H1 (cell line): ENCODE measurements around the gene MARCHF3. TPM values are rescaled to one million over a fixed set of nuclear protein-coding genes. Genes with fewer than 3 reads are reported as not detected.
A peak's percentile ranks its signal among the peaks of the same experiment; 100 is the strongest.

Source experiments
- CTCF ChIA-PET: fragments of 300-600 bp; sonication (Branson Sonifier 250); formaldehyde crosslinking; loops from one replicate; lab custom pipeline; 2021; ENCODE audit not compliant: partially characterized antibody; lab: Charles Lee
- POLR2A ChIA-PET: fragments of 300-600 bp; sonication (Branson Sonifier 250); formaldehyde crosslinking; loops from one replicate; lab custom pipeline; 2021; ENCODE audit warnings: inconsistent platforms; ENCODE audit not compliant: partially characterized antibody; lab: Charles Lee
- DNase-seq, 2 experiments: peaks; one replicate each; pipeline versions ENCODE4 v3.0.0 to v3.0.0-alpha.2; 2010 to 2022; ENCODE audit warnings: low spot score in 2 of 2, low read depth in 1 of 2, mixed read lengths in 1 of 2
- FAIRE-seq: peaks from 2 replicates; lab custom pipeline; 2011; peaks lifted over from hg19 to GRCh38; lab: Jason Lieb, UNC
- H2AFZ ChIP-seq: 2 replicates; pipeline ENCODE4 v1.8.1; 2012; ENCODE audit warnings: low read length, inconsistent platforms
- H2AK5ac ChIP-seq: 2 replicates; pipeline ENCODE4 v1.6.1; 2013; ENCODE audit warnings: low read depth, low read length
- H2BK120ac ChIP-seq: replicated peaks from 2 replicates; pipeline ENCODE3; 2013; ENCODE audit warnings: low read depth, low read length, inconsistent platforms
- H2BK12ac ChIP-seq: 2 replicates; pipeline ENCODE4 v1.6.1; 2013; ENCODE audit warnings: low read depth, low read length
- H2BK15ac ChIP-seq: 2 replicates; pipeline ENCODE4 v1.6.1; 2013; ENCODE audit warnings: low read length
- H2BK20ac ChIP-seq: 2 replicates; pipeline ENCODE4 v1.6.1; 2013; ENCODE audit warnings: low read length
- H2BK5ac ChIP-seq: 2 replicates; pipeline ENCODE4 v1.6.1; 2013; ENCODE audit warnings: low read depth, low read length
- H3K14ac ChIP-seq: 2 replicates; pipeline ENCODE4 v1.6.1; 2013; ENCODE audit warnings: inconsistent platforms; ENCODE audit not compliant: insufficient read length
- H3K18ac ChIP-seq: 2 replicates; pipeline ENCODE4 v1.6.1; 2013; ENCODE audit warnings: low read length; ENCODE audit errors: extremely low read depth
- H3K23ac ChIP-seq: 2 replicates; pipeline ENCODE4 v1.6.1; 2013; ENCODE audit warnings: inconsistent platforms; ENCODE audit not compliant: insufficient read length
- H3K23me2 ChIP-seq: 2 replicates; pipeline ENCODE4 v1.6.1; 2013; ENCODE audit warnings: low read depth, low read length
- H3K27ac ChIP-seq: 2 replicates; pipeline ENCODE4 v1.6.1; 2011; ENCODE audit warnings: low read depth, low read length, inconsistent platforms
- H3K27me3 ChIP-seq, 4 experiments: replicated peaks in 1 of 4; 1 replicate in 1 of 4; 2 replicates in 3 of 4; pipeline versions ENCODE4 v1.6.1 to v1.8.1; 2011 to 2013; ENCODE audit warnings: low read length in 3 of 4, mild to moderate bottlenecking in 3 of 4, inconsistent platforms in 2 of 4, mixed read lengths in 2 of 4, moderate library complexity in 1 of 4; ENCODE audit not compliant: control insufficient read depth in 3 of 4, insufficient read depth in 3 of 4; ENCODE audit errors: extremely low read depth in 1 of 4
- H3K36me3 ChIP-seq, 4 experiments: 2 replicates each; pipeline versions ENCODE4 v1.6.1 to v1.8.1; 2011 to 2013; ENCODE audit warnings: mild to moderate bottlenecking in 4 of 4, low read length in 3 of 4, moderate library complexity in 2 of 4, control low read depth in 1 of 4, inconsistent platforms in 1 of 4; ENCODE audit not compliant: insufficient read depth in 4 of 4, control insufficient read depth in 2 of 4
- H3K4ac ChIP-seq: replicated peaks from 2 replicates; pipeline ENCODE3; 2013; ENCODE audit warnings: low read length, low read depth, mixed read lengths, inconsistent platforms; ENCODE audit not compliant: insufficient read length
- H3K4me1 ChIP-seq, 4 experiments: replicated peaks in 1 of 4; 1 replicate in 1 of 4; 2 replicates in 3 of 4; pipeline versions ENCODE4 v1.6.1 to v1.8.1; 2011 to 2013; ENCODE audit warnings: low read length in 3 of 4, inconsistent platforms in 2 of 4, mixed read lengths in 1 of 4; ENCODE audit not compliant: insufficient read depth in 4 of 4, control insufficient read depth in 3 of 4
- H3K4me2 ChIP-seq, 2 experiments: 2 replicates each; pipeline versions ENCODE4 v1.6.1 to v1.8.1; 2011 to 2013; ENCODE audit warnings: low read depth in 2 of 2, low read length in 2 of 2, control low read depth in 1 of 2, inconsistent platforms in 1 of 2, mild to moderate bottlenecking in 1 of 2; ENCODE audit not compliant: insufficient read depth in 1 of 2
- H3K4me3 ChIP-seq, 4 experiments: fragments of 200-600, 300-600 bp in 1 of 4; sonication (generic), shearing (Covaris generic), sonication (Bioruptor Twin) in 1 of 4; 2 replicates each; pipeline versions ENCODE4 v1.5.1 to v1.8.1; 2011 to 2016; ENCODE audit warnings: low read length in 4 of 4, low read depth in 3 of 4, control low read depth in 2 of 4, inconsistent platforms in 2 of 4, mild to moderate bottlenecking in 2 of 4, mixed read lengths in 1 of 4, moderate library complexity in 1 of 4; ENCODE audit not compliant: insufficient read depth in 2 of 4; ENCODE audit errors: extremely low read depth in 1 of 4
- H3K56ac ChIP-seq: replicated peaks from 2 replicates; pipeline ENCODE3; 2013; ENCODE audit warnings: low read depth, mild to moderate bottlenecking, mixed read lengths, low read length, inconsistent platforms; ENCODE audit not compliant: insufficient read length
- H3K79me1 ChIP-seq: 2 replicates; pipeline ENCODE4 v1.6.1; 2013; ENCODE audit warnings: low read depth, low read length, control low read depth
- H3K79me2 ChIP-seq, 2 experiments: 2 replicates each; pipeline versions ENCODE4 v1.6.1 to v1.8.1; 2012 to 2013; ENCODE audit warnings: low read length in 2 of 2, mild to moderate bottlenecking in 2 of 2, inconsistent platforms in 1 of 2; ENCODE audit not compliant: insufficient read depth in 2 of 2, control insufficient read depth in 1 of 2
- H3K9ac ChIP-seq, 4 experiments: replicated peaks in 1 of 4; 1 replicate in 1 of 4; 2 replicates in 3 of 4; pipeline versions ENCODE4 v1.6.1 to v1.8.1; 2011 to 2013; ENCODE audit warnings: low read depth in 3 of 4, low read length in 3 of 4, control low read depth in 2 of 4, mild to moderate bottlenecking in 2 of 4, moderate library complexity in 2 of 4, inconsistent platforms in 1 of 4; ENCODE audit errors: extremely low read depth in 1 of 4
- H3K9me3 ChIP-seq, 2 experiments: 2 replicates each; pipeline versions ENCODE4 v1.6.1 to v1.8.1; 2012 to 2013; ENCODE audit warnings: mild to moderate bottlenecking in 2 of 2, moderate library complexity in 2 of 2, control low read depth in 1 of 2, inconsistent platforms in 1 of 2, low read depth in 1 of 2, low read length in 1 of 2, mixed read lengths in 1 of 2; ENCODE audit not compliant: insufficient read depth in 2 of 2
- H4K20me1 ChIP-seq, 2 experiments: replicated peaks in 1 of 2; 2 replicates each; pipeline versions ENCODE3 to v1.8.1; 2011 to 2013; ENCODE audit warnings: inconsistent platforms in 2 of 2, low read length in 2 of 2, mild to moderate bottlenecking in 1 of 2; ENCODE audit not compliant: insufficient read depth in 2 of 2, control insufficient read depth in 1 of 2
- H4K5ac ChIP-seq: 2 replicates; pipeline ENCODE4 v1.6.1; 2013; ENCODE audit warnings: low read length, low read depth, mixed read lengths, inconsistent platforms; ENCODE audit not compliant: insufficient read length
- H4K8ac ChIP-seq: 2 replicates; pipeline ENCODE4 v1.8.0; 2013; ENCODE audit warnings: mild to moderate bottlenecking, moderate library complexity, low read length, inconsistent platforms; ENCODE audit not compliant: insufficient read depth; ENCODE audit errors: extremely low read depth
- H4K91ac ChIP-seq: replicated peaks from 2 replicates; pipeline ENCODE3; 2013; ENCODE audit warnings: low read length, mixed read lengths, inconsistent platforms; ENCODE audit not compliant: insufficient read length
- KDM4A ChIP-seq: IDR thresholded peaks from one replicate; pipeline ENCODE4 v1.7.1; 2012; ENCODE audit warnings: low read depth, mild to moderate bottlenecking, moderate library complexity, low read length, inconsistent platforms; ENCODE audit not compliant: severe bottlenecking
- KDM5A ChIP-seq: fragments of 200-600 bp; IDR thresholded peaks from 2 replicates; pipeline ENCODE4 v1.7.1; 2012; ENCODE audit warnings: mild to moderate bottlenecking, low read length, inconsistent platforms, mixed read lengths
- MAFK ChIP-seq: IDR thresholded peaks from 2 replicates; pipeline ENCODE4 v1.6.1; 2012; ENCODE audit warnings: low read depth, mild to moderate bottlenecking, improper control_type of control experiment, low read length
- PHF8 ChIP-seq: fragments of 200-600 bp; sonication (generic); conservative IDR thresholded peaks from 2 replicates; pipeline ENCODE4 v1.7.1; 2012; ENCODE audit warnings: low read depth, mild to moderate bottlenecking, inconsistent platforms, low read length, moderate library complexity
- SIN3A ChIP-seq, 2 experiments: IDR thresholded peaks in 1 of 2; conservative IDR thresholded peaks in 1 of 2; 2 replicates each; pipeline ENCODE4 v1.6.1; 2011 to 2012; ENCODE audit warnings: low read length in 2 of 2, improper control_type of control experiment in 1 of 2, low read depth in 1 of 2, mild to moderate bottlenecking in 1 of 2
- SIX5 ChIP-seq: IDR thresholded peaks from 2 replicates; pipeline ENCODE4 v1.6.1; 2011; ENCODE audit warnings: mild to moderate bottlenecking, low read depth, low read length
- TAF1 ChIP-seq: IDR thresholded peaks from 2 replicates; pipeline ENCODE4 v1.6.1; 2011; ENCODE audit warnings: mild to moderate bottlenecking, low read depth, low read length
- TBP ChIP-seq: IDR thresholded peaks from 2 replicates; pipeline ENCODE4 v1.6.1; 2011; ENCODE audit warnings: low read depth, low read length, improper control_type of control experiment
- TCF12 ChIP-seq: IDR thresholded peaks from 2 replicates; pipeline ENCODE4 v1.6.1; 2011; ENCODE audit warnings: low read depth, mild to moderate bottlenecking, low read length
- YY1 ChIP-seq: IDR thresholded peaks from 2 replicates; pipeline ENCODE4 v1.6.1; 2011; ENCODE audit warnings: low read depth, mild to moderate bottlenecking, low read length
- ZNF274 ChIP-seq: IDR thresholded peaks from 2 replicates; pipeline ENCODE4 v1.7.0; 2012; ENCODE audit warnings: low read length, borderline replicate concordance; ENCODE audit errors: extremely low read depth
- WGBS, 2 experiments: shearing (Covaris generic) in 1 of 2; methylation state at CpG; one replicate each; pipeline versions ENCODE4 v1.1.6 to v1.1.7; 2013 to 2015; ENCODE audit warnings: low lambda C conversion rate in 2 of 2, mixed read lengths in 2 of 2, inconsistent platforms in 1 of 2, low coverage in 1 of 2, missing lambda C conversion rate in 1 of 2; ENCODE audit not compliant: insufficient replicate concordance in 2 of 2, insufficient coverage in 1 of 2, insufficient read length in 1 of 2; ENCODE audit errors: extremely low coverage in 1 of 2, missing lambda C conversion rate in 1 of 2; 5-methylcytosine and 5-hydroxymethylcytosine counted together
- polyA plus RNA-seq, 7 experiments: library from polyadenylated mRNA; depleted of rRNA in 3 of 7; stranded (reverse) in 5 of 7; unstranded in 2 of 7; fragments of >200 nt in 5 of 7; fragments of 200-250 nt in 2 of 7; gene quantifications; 1 replicate in 5 of 7; 2 replicates in 1 of 7; 4 replicates in 1 of 7; pipeline versions ENCODE4 v1.2.1 to v1.2.3, GENCODE V29; 2011 to 2013; ENCODE audit warnings: missing spikeins in 2 of 7, mixed read lengths in 2 of 7
- total RNA-seq: library from RNA; stranded (reverse); fragmentation: NEBNext Ultra II Directional; extraction: Animal tissue kit (Norgen Biotek cat#: 25700); gene quantifications from 2 replicates; pipeline ENCODE4 v1.2.1, GENCODE V29; 2021
- TF ChIP-seq, protein P1 (sequence below): IDR thresholded peaks from 2 replicates; pipeline ENCODE4 v1.6.1; 2012; ENCODE audit warnings: inconsistent platforms

MARCHF3 gene
- total and polyA plus RNA-seq, 2 of the 8 experiments (the other 6 are each of a cell fraction or from before 2014, with no cell fraction given) = 12.0 to 16.9 TPM

- POLR2A ChIA-PET = no interaction called here
Measured at GRCh38 chr5:127056896-127057295, 26.5 kb upstream of the MARCHF3 start.

More at GRCh38 chr5:127056896-127057295, 26.5 kb upstream of the MARCHF3 start:
- Histone ChIP-seq H2BK15ac (no peak overlapping the region), H4K20me1 (no peaks in the 10 kb centered on the region), H3K9me3 (peaks cover 0 to 5% of the 10 kb centered on the region in 2 experiments; a peak in 1 of 4 replicates), H3K27me3 (no peaks in the 10 kb centered on the region), H2BK120ac (no peak overlapping the region), H3K79me2 (no peaks in the 10 kb centered on the region), H3K9ac (peak overlapping the region in 1 of 4 experiments; percentile 1; a peak in 1 of 7 replicates), H2BK5ac (no peak overlapping the region), H3K23ac (no peak overlapping the region), H3K23me2 (no peaks in the 10 kb centered on the region), H4K8ac (no peak overlapping the region), H3K4ac (no peak overlapping the region), H2BK12ac (no peak overlapping the region), H3K27ac (no peak overlapping the region), H2AFZ (no peak overlapping the region), H2BK20ac (no peak overlapping the region), H2AK5ac (no peak overlapping the region), H4K91ac (no peak overlapping the region), H3K4me3 (no peak overlapping the region), H3K4me1 (no peaks in the 10 kb centered on the region), H3K36me3 (no peaks in the 10 kb centered on the region; a peak in 1 of 8 replicates), H3K56ac (no peak overlapping the region), H3K14ac (no peak overlapping the region), H3K79me1 (no peaks in the 10 kb centered on the region), H3K18ac (no peak overlapping the region), H4K5ac (no peak overlapping the region), H3K4me2 (no peak overlapping the region)
- CTCF ChIA-PET = interaction anchor here (0.9 to 2.5 kb wide), 2 partner anchors 8 to 10 kb away, joined by 3 to 8 read pairs; no protein-coding TSS in a partner anchor
- no peak for DNase-seq
- WGBS, 2 experiments = 88% methylated on average over 2 of the region's 2 CpGs; no CpG with 5 or more reads in 1 of the 2 experiments
- FAIRE-seq = no peak
- no peak for TF ChIP-seq TAF1
- no peak for TF ChIP-seq ZNF274
- TF ChIP-seq, protein P1, sequence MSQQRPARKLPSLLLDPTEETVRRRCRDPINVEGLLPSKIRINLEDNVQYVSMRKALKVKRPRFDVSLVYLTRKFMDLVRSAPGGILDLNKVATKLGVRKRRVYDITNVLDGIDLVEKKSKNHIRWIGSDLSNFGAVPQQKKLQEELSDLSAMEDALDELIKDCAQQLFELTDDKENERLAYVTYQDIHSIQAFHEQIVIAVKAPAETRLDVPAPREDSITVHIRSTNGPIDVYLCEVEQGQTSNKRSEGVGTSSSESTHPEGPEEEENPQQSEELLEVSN = no peak
- no peak for TF ChIP-seq SIX5
- TF ChIP-seq YY1 = no peak
- TF ChIP-seq SIN3A (conservative IDR thresholded peaks at IDR 0.05 in 1 of 2, IDR thresholded peaks at IDR 0.05 in 1 of 2; ENCODE audit: low read depth in 1 of 2, low read length in 2 of 2) = no peak
- no peak for TF ChIP-seq KDM5A
- no peak for TF ChIP-seq TBP
- no peak for TF ChIP-seq KDM4A
- no peak for TF ChIP-seq MAFK
- no peak for TF ChIP-seq TCF12
- TF ChIP-seq PHF8 = no peak
